Common myeloid progenitor, CD34-positive (primary cell): ENCODE data around the gene POTEF.
A peak's percentile ranks its signal among the peaks of the same experiment; 100 is the strongest.
"Not testable (repeated sequence)": the region's sequence is repeated elsewhere in the genome, so short reads cannot be mapped to it uniquely, and the experiment has no call there.

ENCODE experiments used
- CTCF ChIA-PET: fragments of 350-600 bp; sonication (Branson Sonifier 250); formaldehyde crosslinking; loops from one replicate; lab custom pipeline; 2021; ENCODE audit warnings: antibody characterized with exemption; lab: Charles Lee
- POLR2A ChIA-PET: fragments of 350-600 bp; sonication (Branson Sonifier 250); formaldehyde crosslinking; loops from one replicate; lab custom pipeline; 2021; ENCODE audit warnings: antibody characterized with exemption; lab: Charles Lee
- DNase-seq, 3 donors: peaks; one replicate each; pipeline versions ENCODE4 v3.0.0 to v3.0.0-alpha.2; 2013
- H3K27ac ChIP-seq, 2 experiments: 1 replicate in 1 of 2; 2 replicates in 1 of 2; pipeline ENCODE4 v1.7.0; 2013; ENCODE audit warnings: inconsistent platforms in 2 of 2, low read length in 2 of 2, mild to moderate bottlenecking in 2 of 2, low read depth in 1 of 2, moderate library complexity in 1 of 2; ENCODE audit not compliant: severe bottlenecking in 2 of 2, insufficient read depth in 1 of 2, poor library complexity in 1 of 2
- H3K27me3 ChIP-seq, 5 experiments: replicated peaks in 2 of 5; 1 replicate in 3 of 5; 2 replicates in 2 of 5; pipeline versions ENCODE4 v1.6.1 to v1.7.0; 2013; ENCODE audit warnings: low read length in 4 of 5, mild to moderate bottlenecking in 2 of 5, moderate library complexity in 2 of 5, inconsistent platforms in 1 of 5; ENCODE audit not compliant: insufficient read depth in 5 of 5, control insufficient read depth in 4 of 5
- H3K36me3 ChIP-seq, 4 experiments: 1 replicate in 2 of 4; 2 replicates in 2 of 4; pipeline versions ENCODE4 v1.6.1 to v1.7.0; 2013; ENCODE audit warnings: low read length in 3 of 4, control low read depth in 1 of 4, mild to moderate bottlenecking in 1 of 4; ENCODE audit not compliant: control insufficient read depth in 4 of 4, insufficient read depth in 4 of 4
- H3K4me1 ChIP-seq, 4 experiments: 1 replicate in 3 of 4; 2 replicates in 1 of 4; pipeline versions ENCODE4 v1.6.1 to v1.7.1; 2013; ENCODE audit warnings: low read length in 3 of 4, mild to moderate bottlenecking in 3 of 4, control low read depth in 1 of 4, inconsistent platforms in 1 of 4, moderate library complexity in 1 of 4; ENCODE audit not compliant: control insufficient read depth in 4 of 4, insufficient read depth in 4 of 4; ENCODE audit errors: control extremely low read depth in 1 of 4
- H3K4me3 ChIP-seq, 7 experiments: 1 replicate in 4 of 7; 2 replicates in 3 of 7; pipeline versions ENCODE4 v1.5.1 to v1.7.0; 2013; ENCODE audit warnings: mild to moderate bottlenecking in 7 of 7, low read length in 6 of 7, moderate library complexity in 6 of 7, inconsistent platforms in 2 of 7, low read depth in 2 of 7, control low read depth in 1 of 7; ENCODE audit not compliant: insufficient read depth in 4 of 7, control insufficient read depth in 1 of 7; ENCODE audit errors: extremely low read depth in 1 of 7
- H3K9me3 ChIP-seq, 5 experiments: 1 replicate in 4 of 5; 2 replicates in 1 of 5; pipeline versions ENCODE4 v1.6.1 to v1.7.1; 2013; ENCODE audit warnings: low read length in 4 of 5, mild to moderate bottlenecking in 2 of 5, inconsistent platforms in 1 of 5, low read depth in 1 of 5, moderate library complexity in 1 of 5; ENCODE audit not compliant: control insufficient read depth in 4 of 5, insufficient read depth in 2 of 5; ENCODE audit errors: control extremely low read depth in 1 of 5
- WGBS: methylation state at CpG from one replicate; pipeline ENCODE4 v1.1.5; 2013; ENCODE audit not compliant: insufficient coverage; 5-methylcytosine and 5-hydroxymethylcytosine counted together

POTEF gene

DNA sequence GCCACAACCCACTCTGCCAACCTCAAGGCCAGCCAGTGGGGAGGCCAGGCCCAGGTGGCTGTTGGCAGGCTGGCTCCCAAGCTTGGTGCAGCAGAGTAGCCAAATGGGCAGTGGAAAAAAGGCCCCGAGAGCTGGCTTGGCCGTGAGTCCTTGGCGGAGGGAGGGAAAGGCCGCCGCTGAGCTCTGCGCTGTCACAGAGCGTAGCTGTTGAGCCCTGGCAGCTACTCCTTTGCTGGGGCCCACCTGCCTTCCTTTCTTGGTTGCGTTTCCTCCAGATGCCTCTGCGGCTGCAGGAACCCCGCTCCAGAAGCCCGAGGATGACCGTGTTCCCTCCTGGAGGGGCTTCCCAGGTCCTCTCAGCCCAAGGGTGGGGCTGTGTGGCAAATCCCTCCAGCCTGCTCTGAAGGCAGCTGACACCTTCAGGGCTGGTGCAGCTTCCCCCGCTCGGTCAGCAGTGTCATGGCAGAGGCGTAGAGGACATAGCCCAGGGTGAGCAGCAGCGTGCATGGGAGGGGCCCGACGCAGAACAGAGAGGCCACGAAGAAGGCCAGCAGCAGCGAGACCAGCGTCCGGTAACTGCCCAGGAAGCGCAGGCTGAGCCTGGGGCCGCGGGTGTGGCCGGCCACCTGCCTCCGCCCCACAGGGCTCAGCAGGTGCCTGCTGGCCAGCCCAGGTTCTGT lies 23.3 kb upstream of the POTEF start:
- 93% methylated on average over 12 of the region's 27 CpGs for WGBS
- POLR2A ChIA-PET = not testable (repeated sequence)

DNA sequence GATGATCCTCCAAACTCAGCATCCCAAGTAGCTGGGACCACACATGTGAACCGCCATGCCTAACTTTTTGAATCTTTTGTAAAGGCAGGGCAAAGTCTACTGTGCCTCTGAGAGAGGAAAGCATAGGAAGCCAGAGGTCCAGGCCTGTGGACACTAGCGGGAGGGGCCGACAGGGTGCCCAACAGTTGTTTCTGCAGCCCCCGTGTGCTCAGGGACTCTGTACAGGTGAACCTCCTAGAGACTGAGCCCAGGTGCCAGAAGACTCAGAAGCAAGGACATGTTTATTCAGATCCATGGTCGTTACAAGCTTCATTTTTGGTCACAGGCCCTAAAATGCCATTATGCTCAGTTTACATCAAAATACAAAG lies 22.1 kb upstream of the POTEF start:
- H3K9me3 ChIP-seq, POLR2A ChIA-PET, DNase-seq, CTCF ChIA-PET, H3K4me1 ChIP-seq, H3K27ac ChIP-seq, H3K4me3 ChIP-seq, H3K27me3 ChIP-seq: not testable (repeated sequence)
- peaks cover 0 to 37% (median 8%) of the 10 kb centered on the region in 4 experiments for H3K36me3 ChIP-seq
- WGBS = 100% methylated on average over 1 of the region's 5 CpGs

More for the DNA sequence above, 23.3 kb upstream of the POTEF start:
- H3K36me3 ChIP-seq = peaks cover 0 to 37% (median 8%) of the 10 kb centered on the region in 4 experiments
- DNase-seq, H3K4me3 ChIP-seq, CTCF ChIA-PET, H3K9me3 ChIP-seq, H3K27ac ChIP-seq, H3K27me3 ChIP-seq, H3K4me1 ChIP-seq: not testable (repeated sequence)

DNA sequence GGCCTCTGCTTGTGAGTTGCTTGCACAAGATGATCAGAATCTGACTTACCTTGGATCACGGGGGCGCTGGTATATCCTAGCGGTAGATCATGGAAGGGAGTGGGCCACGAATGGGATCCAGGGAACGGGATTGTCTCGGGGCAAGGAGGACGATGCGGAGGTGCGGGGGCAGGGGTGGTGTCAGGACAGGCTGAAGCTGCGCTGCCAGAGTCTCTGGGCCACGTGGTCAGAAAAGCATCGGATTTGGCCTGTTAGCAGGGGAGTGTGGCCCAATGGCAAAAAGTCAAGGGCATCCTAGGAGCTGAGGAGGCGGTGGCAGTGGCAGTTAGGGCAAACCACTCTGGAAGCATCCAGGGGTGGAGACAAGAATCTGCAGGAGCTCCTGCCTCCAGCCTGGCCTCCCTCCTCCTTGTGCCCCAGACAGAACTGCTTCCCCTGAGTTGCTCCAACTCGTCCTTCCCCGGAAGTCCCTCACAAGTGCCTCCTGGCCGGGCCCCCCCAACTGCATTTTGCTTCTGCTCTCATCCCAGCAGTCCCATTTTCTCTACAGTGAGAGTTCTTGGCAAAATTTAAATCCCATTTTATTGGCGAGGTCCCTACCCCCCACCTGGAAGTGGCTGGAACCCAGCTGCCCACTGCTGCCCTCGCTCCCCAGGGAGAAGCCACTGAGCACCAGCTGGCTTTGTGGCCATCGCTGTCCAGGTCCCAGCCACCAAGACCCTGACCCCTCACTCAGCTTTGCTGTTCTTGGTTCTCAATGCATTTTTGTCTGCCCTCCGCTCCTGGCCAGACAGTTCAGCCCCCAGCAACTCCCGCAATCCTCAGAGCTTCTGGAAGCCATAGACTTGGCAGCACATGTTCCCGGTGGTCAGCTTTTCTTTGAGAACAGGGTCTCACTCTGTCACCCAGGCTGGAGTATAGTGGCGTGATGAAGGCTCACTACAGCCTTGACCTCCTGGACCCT lies 21.4 kb upstream of the POTEF start:
- DNase-seq = no peak

DNA sequence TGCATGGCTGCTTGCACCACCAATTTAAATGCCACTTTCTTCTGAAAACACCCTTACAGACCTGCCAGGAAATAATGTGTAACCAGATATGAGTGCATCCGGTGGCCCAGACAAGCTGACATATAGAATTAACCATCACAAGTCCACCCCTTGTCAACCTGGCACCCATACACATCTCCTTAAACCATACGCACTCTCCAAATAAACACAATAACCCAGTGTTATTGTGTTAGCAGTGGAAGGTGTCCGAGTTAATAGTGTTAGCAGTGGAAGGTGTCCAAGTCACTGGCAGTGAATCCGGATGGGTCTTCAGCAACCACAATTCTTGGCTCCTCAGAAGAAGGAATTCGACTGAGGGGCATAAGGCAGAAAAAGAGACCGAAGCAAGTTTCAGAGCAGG lies 19.5 kb upstream of the POTEF start:
- peaks cover 0 to 22% (median 0%) of the 10 kb centered on the region in 5 experiments for H3K27me3 ChIP-seq
- H3K36me3 ChIP-seq = peaks cover 0 to 21% (median 5%) of the 10 kb centered on the region in 4 experiments
- WGBS = no CpG with 5 or more reads among the region's 6 CpGs
- POLR2A ChIA-PET, H3K4me3 ChIP-seq, H3K27ac ChIP-seq, DNase-seq, H3K4me1 ChIP-seq, CTCF ChIA-PET, H3K9me3 ChIP-seq: not testable (repeated sequence)

More for the DNA sequence above, 21.4 kb upstream of the POTEF start:
- 96% methylated on average over 18 of the region's 23 CpGs for WGBS
- peaks cover 0 to 35% (median 7%) of the 10 kb centered on the region in 4 experiments for H3K36me3 ChIP-seq
- H3K27me3 ChIP-seq = peaks cover 0 to 14% (median 0%) of the 10 kb centered on the region in 5 experiments
- H3K9me3 ChIP-seq = no peaks in the 10 kb centered on the region
- H3K27ac ChIP-seq = no peak overlapping the region
- POLR2A ChIA-PET = interaction anchor here (0.5 kb wide), 1 partner anchor 192 kb away, joined by 3 read pairs; the partner anchor contains the start of gene IMP4
- CTCF ChIA-PET = no interaction called here
- H3K4me3 ChIP-seq = no peak overlapping the region
- no peaks in the 10 kb centered on the region for H3K4me1 ChIP-seq

DNA sequence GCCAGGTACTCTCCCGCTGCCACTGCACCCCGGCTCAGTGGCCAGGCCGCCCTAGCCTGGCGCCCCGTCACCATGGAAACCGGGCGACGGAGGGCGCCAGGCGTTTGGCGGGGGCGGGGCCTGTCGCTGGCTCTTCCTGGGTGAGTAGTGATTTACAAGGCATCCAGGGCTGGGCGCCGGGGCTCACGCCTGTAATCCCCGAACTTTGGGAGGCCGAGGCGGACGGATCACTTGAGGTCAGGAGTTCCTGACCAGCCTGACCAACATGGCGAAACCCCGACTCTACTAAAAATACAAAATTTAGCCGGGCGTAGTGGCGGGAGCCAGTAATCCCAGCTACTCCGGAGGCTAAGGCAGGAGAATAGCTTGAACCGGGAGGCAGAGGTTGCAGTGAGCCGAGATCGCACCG lies 16.0 kb upstream of the POTEF start, which contains the start of gene CCDC74B:
Gene CCDC74B (minus strand): TSS at position 107 of the 409 bp plus-strand sequence. CDS start 116 bp downstream, outside the sequence.
- 15% methylated on average over 14 of the region's 30 CpGs for WGBS

DNA sequence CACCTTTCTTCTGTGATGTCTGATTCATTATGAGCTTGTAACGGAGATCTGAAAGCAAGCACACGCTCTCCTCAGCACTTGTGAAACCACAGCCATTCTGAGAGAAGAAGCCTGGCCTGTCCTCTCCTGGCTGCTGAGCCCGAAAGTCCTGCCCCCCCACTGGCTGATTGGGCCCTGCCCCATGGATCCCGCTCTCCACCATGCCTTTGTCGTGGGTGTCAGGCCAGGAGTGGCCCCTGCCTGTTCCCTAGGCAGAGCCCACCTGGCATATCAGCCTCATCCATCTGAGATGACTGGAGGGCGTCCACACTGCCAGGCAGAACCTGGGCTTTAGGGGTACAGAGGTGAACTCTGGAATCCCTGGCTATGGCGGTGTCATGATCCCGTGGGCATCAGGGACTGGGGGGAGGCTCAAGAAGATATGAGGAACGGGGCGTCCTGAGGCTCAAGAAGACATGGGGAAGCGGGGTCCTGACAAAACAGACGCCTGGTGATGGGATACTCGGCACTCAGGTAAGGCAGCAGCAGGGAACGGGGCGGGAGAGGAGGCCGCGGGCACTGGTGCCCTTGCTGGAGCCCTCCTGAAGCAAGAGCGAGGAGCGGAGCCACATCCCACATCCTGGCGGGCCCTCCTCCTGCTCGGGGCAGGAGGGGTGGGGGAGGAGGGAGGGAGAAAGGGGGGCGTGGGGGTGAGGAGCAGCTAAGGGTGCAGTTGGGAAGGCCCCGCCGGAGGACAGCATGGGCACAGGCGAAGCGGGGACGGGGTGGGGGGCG lies 14.4 kb upstream of the POTEF start:
- CTCF ChIA-PET, DNase-seq, POLR2A ChIA-PET, H3K27ac ChIP-seq, H3K9me3 ChIP-seq, H3K4me1 ChIP-seq, H3K36me3 ChIP-seq: not testable (repeated sequence)
- H3K4me3 ChIP-seq = peak overlapping the region in 1 of 7 experiments; percentile 33
- WGBS = 41% methylated on average over 16 of the region's 28 CpGs
- H3K27me3 ChIP-seq = peaks cover 0 to 34% (median 4%) of the 10 kb centered on the region in 5 experiments

More for the DNA sequence above, 16.0 kb upstream of the POTEF start, which contains the start of gene CCDC74B:
- POLR2A ChIA-PET, H3K27ac ChIP-seq, H3K9me3 ChIP-seq, CTCF ChIA-PET, H3K36me3 ChIP-seq, H3K4me1 ChIP-seq: not testable (repeated sequence)
- Histone ChIP-seq H3K4me3 (peak within 1 kb of the TSS in 2 of 7 experiments; percentile 19 to 52), H3K27me3 (peaks cover 0 to 34% (median 4%) of the 10 kb centered on the region in 5 experiments)
- peak in 1 of 3 donors; percentile 14 for DNase-seq
